ELR (cell line): ENCODE measurements around the gene CD300E.
A peak's percentile ranks its signal among the peaks of the same experiment; 100 is the strongest.

Experiments
- DNase-seq: peaks from one replicate; pipeline ENCODE4 v3.0.0-alpha.2; 2015; ENCODE audit warnings: low read depth

CD300E gene

GRCh38 chr17:74566132-74566753, 57.3 kb downstream of the CD300E start:
- DNase-seq, result peak; percentile 43

- no peak for DNase-seq
Observed at GRCh38 chr17:74565126-74565525, 58.4 kb downstream of the CD300E start.

- DNase-seq, result no peak
Observed at GRCh38 chr17:74563358-74563757, 60.2 kb downstream of the CD300E start.

- no peak for DNase-seq
Observed at GRCh38 chr17:74561586-74561985, 62.0 kb downstream of the CD300E start.
